Duodenal mucosa (tissue), 2 donors: Measurements from ENCODE around the gene SBDS.
"Not testable (repeated sequence)": the region's sequence is repeated elsewhere in the genome, so short reads cannot be mapped to it uniquely, and the experiment has no call there.

ENCODE experiments used
- H3K27ac ChIP-seq: one replicate; pipeline ENCODE4 v1.7.0; 2013; ENCODE audit warnings: low read depth, low read length
- H3K27me3 ChIP-seq, 2 donors: one replicate each; pipeline ENCODE4 v1.7.0; 2013; ENCODE audit warnings: low read length in 2 of 2, control low read depth in 1 of 2; ENCODE audit not compliant: insufficient read depth in 2 of 2, control insufficient read depth in 1 of 2
- H3K36me3 ChIP-seq, 2 donors: one replicate each; pipeline ENCODE4 v1.7.0; 2013; ENCODE audit warnings: low read length in 2 of 2, control low read depth in 1 of 2; ENCODE audit not compliant: insufficient read depth in 2 of 2, control insufficient read depth in 1 of 2
- H3K4me1 ChIP-seq, 2 donors: one replicate each; pipeline ENCODE4 v1.7.0; 2013; ENCODE audit warnings: low read length in 2 of 2, control low read depth in 1 of 2; ENCODE audit not compliant: insufficient read depth in 2 of 2, control insufficient read depth in 1 of 2
- H3K4me3 ChIP-seq, 2 donors: one replicate each; pipeline ENCODE4 v1.7.0; 2013; ENCODE audit warnings: low read length in 2 of 2, low read depth in 1 of 2
- H3K9ac ChIP-seq, 2 donors: one replicate each; pipeline ENCODE4 v1.7.0; 2013; ENCODE audit warnings: low read length in 2 of 2, low read depth in 1 of 2
- H3K9me3 ChIP-seq, 2 donors: one replicate each; pipeline ENCODE4 v1.7.0; 2013; ENCODE audit warnings: low read length in 2 of 2, control low read depth in 1 of 2; ENCODE audit not compliant: control insufficient read depth in 1 of 2

Gene SBDS

GRCh38 chr7:66995050-66995776 is at the start of gene SBDS:
TSS of gene SBDS (minus strand) at chr7:66995586. CDS start at chr7:66995417, 169 bp downstream.
- Histone ChIP-seq H3K36me3 (peaks cover 0 to 27% of the 10 kb centered on the region in 2 donors), H3K9ac (peak within 1 kb of the TSS; percentile 78 to 88), H3K27ac (peak within 1 kb of the TSS; percentile 98), H3K4me3 (peak within 1 kb of the TSS; percentile 73 to 83)
- not testable (repeated sequence) for H3K4me1 ChIP-seq, H3K27me3 ChIP-seq, H3K9me3 ChIP-seq

- H3K27ac ChIP-seq, H3K36me3 ChIP-seq, H3K9me3 ChIP-seq, H3K9ac ChIP-seq, H3K27me3 ChIP-seq, H3K4me3 ChIP-seq, H3K4me1 ChIP-seq: not testable (repeated sequence)
Observed at GRCh38 chr7:67043559-67043930, 48.2 kb upstream of the SBDS start.

GRCh38 chr7:67042781-67043558 is 47.6 kb upstream of the SBDS start:
- H3K4me1 ChIP-seq, H3K4me3 ChIP-seq, H3K9me3 ChIP-seq, H3K9ac ChIP-seq, H3K36me3 ChIP-seq, H3K27ac ChIP-seq, H3K27me3 ChIP-seq: not testable (repeated sequence)

GRCh38 chr7:67040832-67041231 is 45.4 kb upstream of the SBDS start:
- H3K9me3 ChIP-seq, H3K4me3 ChIP-seq, H3K4me1 ChIP-seq, H3K27me3 ChIP-seq, H3K27ac ChIP-seq, H3K36me3 ChIP-seq, H3K9ac ChIP-seq: not testable (repeated sequence)

- H3K9ac ChIP-seq, H3K9me3 ChIP-seq, H3K4me3 ChIP-seq, H3K27me3 ChIP-seq, H3K4me1 ChIP-seq: not testable (repeated sequence)
- peaks cover 0 to 12% of the 10 kb centered on the region in 2 donors for H3K36me3 ChIP-seq
- peak overlapping the region; percentile 32 for H3K27ac ChIP-seq
Observed at GRCh38 chr7:67036432-67037395, 41.3 kb upstream of the SBDS start.

- H3K36me3 ChIP-seq = peaks cover 0 to 20% of the 10 kb centered on the region in 2 donors
Observed at GRCh38 chr7:67033251-67033650, 37.9 kb upstream of the SBDS start.

GRCh38 chr7:67031685-67032084 is 36.3 kb upstream of the SBDS start:
- H3K27ac ChIP-seq, H3K9ac ChIP-seq, H3K27me3 ChIP-seq, H3K4me3 ChIP-seq, H3K9me3 ChIP-seq, H3K4me1 ChIP-seq: not testable (repeated sequence)
- H3K36me3 ChIP-seq = peaks cover 0 to 25% of the 10 kb centered on the region in 2 donors

More at GRCh38 chr7:67033251-67033650, 37.9 kb upstream of the SBDS start:
- H3K27ac ChIP-seq = no peak overlapping the region
- no peak overlapping the region for H3K9ac ChIP-seq
- peaks cover 0 to 3% of the 10 kb centered on the region in 2 donors for H3K4me1 ChIP-seq
- no peaks in the 10 kb centered on the region for H3K27me3 ChIP-seq
- no peak overlapping the region for H3K4me3 ChIP-seq
- no peaks in the 10 kb centered on the region for H3K9me3 ChIP-seq

GRCh38 chr7:67025459-67025858 is 30.1 kb upstream of the SBDS start:
- not testable (repeated sequence) for H3K9ac ChIP-seq, H3K27me3 ChIP-seq, H3K27ac ChIP-seq, H3K9me3 ChIP-seq, H3K4me3 ChIP-seq, H3K4me1 ChIP-seq
- H3K36me3 ChIP-seq = peaks cover 0 to 39% of the 10 kb centered on the region in 2 donors

- peaks cover 3 to 49% of the 10 kb centered on the region in 2 donors for H3K36me3 ChIP-seq
- no peak overlapping the region for H3K4me3 ChIP-seq
- H3K27me3 ChIP-seq = no peaks in the 10 kb centered on the region
- H3K4me1 ChIP-seq = no peaks in the 10 kb centered on the region
- H3K27ac ChIP-seq = no peak overlapping the region
- H3K9ac ChIP-seq = no peak overlapping the region
- no peaks in the 10 kb centered on the region for H3K9me3 ChIP-seq
Observed at GRCh38 chr7:67022511-67022910, 27.1 kb upstream of the SBDS start.

- Histone ChIP-seq H3K27me3 (no peaks in the 10 kb centered on the region), H3K9me3 (no peaks in the 10 kb centered on the region), H3K36me3 (peaks cover 3 to 53% of the 10 kb centered on the region in 2 donors), H3K4me1 (no peaks in the 10 kb centered on the region), H3K4me3 (no peak overlapping the region), H3K9ac (no peak overlapping the region), H3K27ac (no peak overlapping the region)
Observed at GRCh38 chr7:67021260-67021659, 25.9 kb upstream of the SBDS start.
